B cell (primary cell): ENCODE results near the gene PALLD.

Experiments
- EZH2 ChIP-seq: IDR thresholded peaks from 2 replicates; pipeline ENCODE4 v1.6.1; 2012; ENCODE audit warnings: borderline replicate concordance, low read depth, mild to moderate bottlenecking, moderate library complexity, low read length; ENCODE audit not compliant: insufficient read depth, poor library complexity, severe bottlenecking
- TF ChIP-seq, protein P1 (sequence below): fragments of 200-600 bp; IDR thresholded peaks from one replicate; pipeline ENCODE4 v1.8.0; 2022; ENCODE audit warnings: antibody characterized with exemption, mild to moderate bottlenecking

DNA sequence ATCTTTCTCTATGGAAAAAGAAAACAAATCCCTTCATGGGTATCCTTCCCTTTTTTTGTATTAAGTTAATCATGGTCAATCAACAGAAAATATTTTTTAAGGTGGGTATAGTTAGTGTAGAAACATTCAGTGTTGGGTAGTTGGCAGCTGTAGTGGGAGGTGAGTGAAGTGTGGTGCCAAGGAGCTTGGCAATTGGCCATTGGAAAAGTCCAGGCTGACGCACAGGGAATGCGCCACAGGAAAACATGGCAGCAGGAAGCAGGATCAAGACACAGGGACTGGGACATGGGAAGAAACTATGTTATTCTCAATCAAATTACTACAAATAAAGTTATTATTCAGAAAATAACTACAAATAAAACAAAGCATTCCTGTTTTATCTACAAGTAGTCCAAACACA is 20.0 kb downstream of the PALLD start:
- TF ChIP-seq, protein P1, sequence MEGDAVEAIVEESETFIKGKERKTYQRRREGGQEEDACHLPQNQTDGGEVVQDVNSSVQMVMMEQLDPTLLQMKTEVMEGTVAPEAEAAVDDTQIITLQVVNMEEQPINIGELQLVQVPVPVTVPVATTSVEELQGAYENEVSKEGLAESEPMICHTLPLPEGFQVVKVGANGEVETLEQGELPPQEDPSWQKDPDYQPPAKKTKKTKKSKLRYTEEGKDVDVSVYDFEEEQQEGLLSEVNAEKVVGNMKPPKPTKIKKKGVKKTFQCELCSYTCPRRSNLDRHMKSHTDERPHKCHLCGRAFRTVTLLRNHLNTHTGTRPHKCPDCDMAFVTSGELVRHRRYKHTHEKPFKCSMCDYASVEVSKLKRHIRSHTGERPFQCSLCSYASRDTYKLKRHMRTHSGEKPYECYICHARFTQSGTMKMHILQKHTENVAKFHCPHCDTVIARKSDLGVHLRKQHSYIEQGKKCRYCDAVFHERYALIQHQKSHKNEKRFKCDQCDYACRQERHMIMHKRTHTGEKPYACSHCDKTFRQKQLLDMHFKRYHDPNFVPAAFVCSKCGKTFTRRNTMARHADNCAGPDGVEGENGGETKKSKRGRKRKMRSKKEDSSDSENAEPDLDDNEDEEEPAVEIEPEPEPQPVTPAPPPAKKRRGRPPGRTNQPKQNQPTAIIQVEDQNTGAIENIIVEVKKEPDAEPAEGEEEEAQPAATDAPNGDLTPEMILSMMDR, result no peak
- no peak for TF ChIP-seq EZH2
